ENCODE measurements around the gene GPR39.

DNA sequence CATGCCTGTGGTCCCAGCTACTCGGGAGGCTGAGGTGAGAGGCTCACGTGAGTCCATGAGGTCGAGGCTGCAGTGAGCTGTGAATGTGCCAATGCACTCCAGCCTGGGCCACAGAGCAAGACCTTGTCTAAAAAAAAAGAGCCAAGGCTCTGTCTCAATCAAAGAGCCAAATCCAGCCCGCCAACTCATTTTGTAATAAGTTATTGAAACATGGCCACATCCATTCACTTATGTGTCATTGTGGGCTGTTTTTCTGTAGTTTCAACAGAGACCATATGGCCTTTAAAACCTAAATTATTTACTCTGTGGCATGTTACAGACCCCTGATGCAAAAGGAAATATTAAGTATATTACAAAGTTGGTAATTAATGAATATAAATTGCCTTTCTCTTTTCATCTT lies 60.8 kb downstream of the GPR39 start:
- TF ChIP-seq, protein P1, sequence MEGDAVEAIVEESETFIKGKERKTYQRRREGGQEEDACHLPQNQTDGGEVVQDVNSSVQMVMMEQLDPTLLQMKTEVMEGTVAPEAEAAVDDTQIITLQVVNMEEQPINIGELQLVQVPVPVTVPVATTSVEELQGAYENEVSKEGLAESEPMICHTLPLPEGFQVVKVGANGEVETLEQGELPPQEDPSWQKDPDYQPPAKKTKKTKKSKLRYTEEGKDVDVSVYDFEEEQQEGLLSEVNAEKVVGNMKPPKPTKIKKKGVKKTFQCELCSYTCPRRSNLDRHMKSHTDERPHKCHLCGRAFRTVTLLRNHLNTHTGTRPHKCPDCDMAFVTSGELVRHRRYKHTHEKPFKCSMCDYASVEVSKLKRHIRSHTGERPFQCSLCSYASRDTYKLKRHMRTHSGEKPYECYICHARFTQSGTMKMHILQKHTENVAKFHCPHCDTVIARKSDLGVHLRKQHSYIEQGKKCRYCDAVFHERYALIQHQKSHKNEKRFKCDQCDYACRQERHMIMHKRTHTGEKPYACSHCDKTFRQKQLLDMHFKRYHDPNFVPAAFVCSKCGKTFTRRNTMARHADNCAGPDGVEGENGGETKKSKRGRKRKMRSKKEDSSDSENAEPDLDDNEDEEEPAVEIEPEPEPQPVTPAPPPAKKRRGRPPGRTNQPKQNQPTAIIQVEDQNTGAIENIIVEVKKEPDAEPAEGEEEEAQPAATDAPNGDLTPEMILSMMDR (IDR thresholded peaks at IDR 0.05), result no peak
- TF ChIP-seq POLR2AphosphoS5 (IDR thresholded peaks at IDR 0.05) (no peak), POLR2A (IDR thresholded peaks at IDR 0.05) (no peak)
